Astrocyte (in vitro differentiated cells and primary cell): ENCODE results near the gene CCDC14. TPM values are rescaled to one million over a fixed set of nuclear protein-coding genes. Genes with fewer than 3 reads are reported as not detected.
"Not testable (repeated sequence)": the region's sequence is repeated elsewhere in the genome, so short reads cannot be mapped to it uniquely, and the experiment has no call there.

Experiments used
- DNase-seq: peaks from one replicate; pipeline ENCODE4 v3.0.0-alpha.2; 2010; ENCODE audit warnings: low read depth
- FAIRE-seq: peaks from 2 replicates; lab custom pipeline; 2011; peaks lifted over from hg19 to GRCh38; lab: Jason Lieb, UNC
- H2AFZ ChIP-seq: 2 replicates; pipeline ENCODE4 v1.6.0; 2012; ENCODE audit warnings: low read depth, low read length, inconsistent platforms
- H3K27ac ChIP-seq: 2 replicates; pipeline ENCODE4 v1.5.1; 2011; ENCODE audit warnings: low read depth, low read length, inconsistent platforms
- H3K27me3 ChIP-seq: 2 replicates; pipeline ENCODE4 v1.6.0; 2011; ENCODE audit warnings: low read length, inconsistent platforms; ENCODE audit not compliant: insufficient read depth
- H3K36me3 ChIP-seq: 2 replicates; pipeline ENCODE4 v1.5.1; 2011; ENCODE audit warnings: low read length, inconsistent platforms; ENCODE audit not compliant: insufficient read depth
- H3K4me1 ChIP-seq: 2 replicates; pipeline ENCODE4 v1.5.1; 2011; ENCODE audit warnings: low read length, inconsistent platforms; ENCODE audit not compliant: insufficient read depth
- H3K4me2 ChIP-seq: 2 replicates; pipeline ENCODE4 v1.6.0; 2012; ENCODE audit warnings: low read length, inconsistent platforms
- H3K4me3 ChIP-seq: 2 replicates; pipeline ENCODE4 v1.5.1; 2011; ENCODE audit warnings: low read depth, mild to moderate bottlenecking, low read length, inconsistent platforms; ENCODE audit not compliant: insufficient read depth
- H3K79me2 ChIP-seq: 2 replicates; pipeline ENCODE4 v1.6.0; 2012; ENCODE audit warnings: mild to moderate bottlenecking, low read length, inconsistent platforms; ENCODE audit not compliant: insufficient read depth
- H3K9ac ChIP-seq: 2 replicates; pipeline ENCODE4 v1.6.0; 2012; ENCODE audit warnings: mild to moderate bottlenecking, low read length, inconsistent platforms
- H3K9me3 ChIP-seq: 2 replicates; pipeline ENCODE4 v1.5.1; 2012; ENCODE audit warnings: low read depth, mild to moderate bottlenecking, low read length, inconsistent platforms; ENCODE audit not compliant: insufficient read depth
- H4K20me1 ChIP-seq: 2 replicates; pipeline ENCODE4 v1.6.0; 2012; ENCODE audit warnings: low read length, inconsistent platforms; ENCODE audit not compliant: insufficient read depth
- H3K27ac Mint-ChIP-seq: one replicate; pipeline ENCODE4 v1.8.0; 2021; ENCODE audit warnings: mild to moderate bottlenecking, mixed read lengths; ENCODE audit not compliant: unreplicated experiment
- H3K27me3 Mint-ChIP-seq: one replicate; pipeline ENCODE4 v1.8.0; 2021; ENCODE audit warnings: low read depth, mixed read lengths; ENCODE audit not compliant: unreplicated experiment
- H3K36me3 Mint-ChIP-seq: one replicate; pipeline ENCODE4 v1.8.0; 2021; ENCODE audit warnings: low read depth, mixed read lengths; ENCODE audit not compliant: unreplicated experiment
- H3K4me1 Mint-ChIP-seq: one replicate; pipeline ENCODE4 v1.8.0; 2021; ENCODE audit warnings: low read depth, mixed read lengths; ENCODE audit not compliant: unreplicated experiment
- H3K4me3 Mint-ChIP-seq: one replicate; pipeline ENCODE4 v1.8.0; 2021; ENCODE audit warnings: mild to moderate bottlenecking, moderate library complexity, mixed read lengths; ENCODE audit not compliant: unreplicated experiment
- H3K9me3 Mint-ChIP-seq: one replicate; pipeline ENCODE4 v1.8.0; 2021; ENCODE audit warnings: mild to moderate bottlenecking, mixed read lengths; ENCODE audit not compliant: unreplicated experiment
- EZH2 ChIP-seq: IDR thresholded peaks from 2 replicates; pipeline ENCODE4 v1.6.1; 2012; ENCODE audit warnings: mild to moderate bottlenecking, low read length, inconsistent platforms; ENCODE audit not compliant: insufficient read depth
- total RNA-seq: library from RNA; stranded (reverse); gene quantifications from 2 replicates; pipeline ENCODE4 v1.2.1, GENCODE V29; 2021
- TF ChIP-seq, protein P1 (sequence below): IDR thresholded peaks from 2 replicates; pipeline ENCODE4 v1.5.1; 2011; ENCODE audit warnings: low read depth, mild to moderate bottlenecking, inconsistent platforms, low read length, moderate library complexity; ENCODE audit not compliant: insufficient read depth

CCDC14 gene
- total RNA-seq, 1 donor from 2014 or later = 35.8 TPM

DNA sequence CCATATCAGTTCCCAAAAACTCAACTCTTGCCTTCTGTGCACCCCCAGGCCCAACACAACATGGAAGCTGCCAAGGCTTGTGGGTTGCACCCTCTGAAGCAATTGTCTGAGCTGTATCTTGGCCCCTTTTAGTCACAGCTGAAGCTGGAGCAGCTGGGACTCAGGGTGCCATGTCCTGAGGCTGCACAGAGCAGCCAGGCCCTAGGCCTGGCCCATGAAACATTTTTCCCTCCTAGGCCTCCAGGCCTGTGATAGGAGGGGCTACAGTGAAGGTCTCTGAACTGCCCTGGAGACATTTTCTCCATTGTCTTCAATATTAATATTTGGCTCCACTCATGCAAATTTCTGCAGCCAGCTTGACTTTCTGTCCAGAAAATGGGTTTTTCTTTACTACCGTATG is 68.8 kb downstream of the CCDC14 start:
- H3K36me3 ChIP-seq = no peaks in the 10 kb centered on the region
- H3K4me2 ChIP-seq = no peak overlapping the region
- no peak for FAIRE-seq
- no peaks in the 10 kb centered on the region for H3K4me1 ChIP-seq
- TF ChIP-seq, protein P1, sequence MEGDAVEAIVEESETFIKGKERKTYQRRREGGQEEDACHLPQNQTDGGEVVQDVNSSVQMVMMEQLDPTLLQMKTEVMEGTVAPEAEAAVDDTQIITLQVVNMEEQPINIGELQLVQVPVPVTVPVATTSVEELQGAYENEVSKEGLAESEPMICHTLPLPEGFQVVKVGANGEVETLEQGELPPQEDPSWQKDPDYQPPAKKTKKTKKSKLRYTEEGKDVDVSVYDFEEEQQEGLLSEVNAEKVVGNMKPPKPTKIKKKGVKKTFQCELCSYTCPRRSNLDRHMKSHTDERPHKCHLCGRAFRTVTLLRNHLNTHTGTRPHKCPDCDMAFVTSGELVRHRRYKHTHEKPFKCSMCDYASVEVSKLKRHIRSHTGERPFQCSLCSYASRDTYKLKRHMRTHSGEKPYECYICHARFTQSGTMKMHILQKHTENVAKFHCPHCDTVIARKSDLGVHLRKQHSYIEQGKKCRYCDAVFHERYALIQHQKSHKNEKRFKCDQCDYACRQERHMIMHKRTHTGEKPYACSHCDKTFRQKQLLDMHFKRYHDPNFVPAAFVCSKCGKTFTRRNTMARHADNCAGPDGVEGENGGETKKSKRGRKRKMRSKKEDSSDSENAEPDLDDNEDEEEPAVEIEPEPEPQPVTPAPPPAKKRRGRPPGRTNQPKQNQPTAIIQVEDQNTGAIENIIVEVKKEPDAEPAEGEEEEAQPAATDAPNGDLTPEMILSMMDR = no peak
- H3K4me3 ChIP-seq = no peak overlapping the region
- no peak overlapping the region for H3K4me3 Mint-ChIP-seq
- no peak overlapping the region for H3K27ac ChIP-seq
- no peaks in the 10 kb centered on the region for H3K27me3 ChIP-seq
- no peak overlapping the region for H3K9ac ChIP-seq
- H3K27ac Mint-ChIP-seq = no peak overlapping the region
- no peak for DNase-seq
- H3K27me3 Mint-ChIP-seq = no peaks in the 10 kb centered on the region
- no peak overlapping the region for H2AFZ ChIP-seq
- peaks cover 4% of the 10 kb centered on the region for H3K36me3 Mint-ChIP-seq
- peaks cover 24% of the 10 kb centered on the region for H3K9me3 Mint-ChIP-seq
- no peaks in the 10 kb centered on the region for H4K20me1 ChIP-seq
- no peaks in the 10 kb centered on the region for H3K4me1 Mint-ChIP-seq
- H3K79me2 ChIP-seq = no peaks in the 10 kb centered on the region
- peaks cover 4% of the 10 kb centered on the region for H3K9me3 ChIP-seq

DNA sequence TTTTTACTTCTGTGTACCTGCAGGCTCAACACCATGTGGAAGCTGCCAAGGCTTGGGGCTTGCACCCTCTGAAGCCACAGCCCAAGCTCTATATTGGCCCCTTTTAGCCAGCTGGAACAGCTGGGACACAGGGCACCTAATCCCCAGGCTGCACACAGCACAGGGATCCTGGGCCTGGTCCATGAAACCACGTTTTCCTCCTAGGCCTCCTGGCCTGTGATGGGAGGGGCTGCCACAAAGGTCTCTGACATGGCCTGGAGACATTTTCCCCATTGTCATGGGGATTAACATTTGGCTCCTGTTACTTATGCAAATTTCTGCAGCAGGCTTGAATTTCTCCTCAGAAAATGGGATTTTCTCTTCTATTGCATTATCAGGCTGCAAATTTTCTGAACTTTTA is 70.0 kb downstream of the CCDC14 start:
- not testable (repeated sequence) for FAIRE-seq

DNA sequence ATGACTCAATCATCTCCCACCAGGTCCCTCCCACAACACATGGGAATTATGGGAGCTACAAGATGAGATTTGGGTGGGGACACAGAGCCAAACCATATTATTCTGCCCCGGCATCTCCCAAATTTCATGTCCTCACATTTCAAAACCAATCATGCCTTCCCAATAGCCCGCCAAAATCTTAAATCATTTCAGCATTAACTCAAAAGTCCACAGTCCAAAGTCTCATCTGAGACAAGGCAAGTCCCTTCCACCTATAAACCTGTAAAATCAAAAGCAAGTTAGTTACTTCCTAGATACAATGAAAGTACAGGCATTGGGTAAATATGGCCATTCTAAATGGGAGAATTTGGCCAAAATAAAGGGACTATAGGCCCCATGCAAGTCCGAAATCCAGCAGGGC is 70.9 kb downstream of the CCDC14 start:
- H3K36me3 Mint-ChIP-seq, H3K4me2 ChIP-seq, H3K27ac Mint-ChIP-seq: not testable (repeated sequence)

More for the DNA sequence above, 70.0 kb downstream of the CCDC14 start:
- H3K27me3 ChIP-seq, H3K36me3 Mint-ChIP-seq, DNase-seq, H3K4me3 Mint-ChIP-seq, H3K9me3 ChIP-seq, H3K79me2 ChIP-seq, H3K27ac ChIP-seq, H3K9ac ChIP-seq, H3K4me3 ChIP-seq, H3K27me3 Mint-ChIP-seq, H4K20me1 ChIP-seq, H3K36me3 ChIP-seq, H3K4me1 Mint-ChIP-seq, H2AFZ ChIP-seq, H3K27ac Mint-ChIP-seq, H3K4me2 ChIP-seq, H3K4me1 ChIP-seq: not testable (repeated sequence)
- H3K9me3 Mint-ChIP-seq = peaks cover 24% of the 10 kb centered on the region

DNA sequence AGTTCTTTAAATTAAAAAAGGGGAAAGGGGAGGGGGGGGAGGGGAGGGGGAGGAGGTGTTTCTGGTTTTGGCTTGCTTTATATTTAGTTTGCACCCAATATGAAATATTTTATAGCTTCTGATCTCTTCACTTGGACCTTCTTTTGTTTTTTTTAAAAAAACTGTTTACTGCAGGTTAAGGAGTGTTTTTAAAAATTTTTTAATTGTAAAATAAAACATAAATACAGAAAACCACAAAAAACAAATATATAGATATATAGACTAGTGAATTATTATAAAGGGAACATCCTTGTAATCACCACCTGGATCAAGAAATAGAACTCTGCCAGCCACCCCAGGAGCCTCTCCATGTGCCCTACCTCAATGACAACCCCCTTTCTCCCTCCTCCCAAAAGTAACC is 76.0 kb downstream of the CCDC14 start:
- FAIRE-seq (no peak), DNase-seq (no peak)
- Histone ChIP-seq H3K27me3 (no peaks in the 10 kb centered on the region), H4K20me1 (peaks cover 13% of the 10 kb centered on the region), H3K4me2 (peak overlapping the region; percentile 87), H3K9me3 (no peaks in the 10 kb centered on the region), H3K36me3 (no peaks in the 10 kb centered on the region), H3K4me3 (no peak overlapping the region), H3K4me1 (peaks cover 22% of the 10 kb centered on the region), H3K27ac (no peak overlapping the region), H3K9ac (no peak overlapping the region), H3K79me2 (peaks cover 42% of the 10 kb centered on the region), H2AFZ (no peak overlapping the region)
- Mint-ChIP-seq H3K36me3 (peaks cover 2% of the 10 kb centered on the region), H3K27ac (peak overlapping the region; percentile 77), H3K9me3 (peaks cover 7% of the 10 kb centered on the region), H3K4me1 (peaks cover 9% of the 10 kb centered on the region), H3K4me3 (no peak overlapping the region), H3K27me3 (peaks cover 2% of the 10 kb centered on the region)
- TF ChIP-seq EZH2 = no peak

More for the DNA sequence above, 70.9 kb downstream of the CCDC14 start:
- H4K20me1 ChIP-seq, H3K4me1 Mint-ChIP-seq, H3K9me3 ChIP-seq, H3K27ac ChIP-seq, H2AFZ ChIP-seq, H3K36me3 ChIP-seq, H3K4me3 ChIP-seq, DNase-seq, H3K9ac ChIP-seq, H3K27me3 Mint-ChIP-seq, H3K4me1 ChIP-seq, H3K79me2 ChIP-seq, H3K27me3 ChIP-seq, FAIRE-seq, H3K4me3 Mint-ChIP-seq: not testable (repeated sequence)
- H3K9me3 Mint-ChIP-seq = peaks cover 24% of the 10 kb centered on the region
